HEK293 (cell line): ENCODE measurements around the gene ANKRD40CL.

Experiments used
- CTCF ChIA-PET: fragments of 350-600 bp; formaldehyde crosslinking; extraction: SDS; loops from one replicate; lab custom pipeline; 2021; ENCODE audit warnings: antibody characterized with exemption; lab: Yijun Ruan, JAX
- POLR2A ChIA-PET: fragments of 300-600 bp; formaldehyde crosslinking; extraction: SDS; loops from one replicate; lab custom pipeline; 2020; ENCODE audit warnings: antibody characterized with exemption, inconsistent platforms; lab: Yijun Ruan, JAX
- H3K27ac ChIP-seq: fragments of 200-500 bp; sonication (Bioruptor generic); 2 replicates; pipeline ENCODE4 v1.5.1; 2014; ENCODE audit warnings: low read depth, low read length, control low read depth, inconsistent platforms; ENCODE audit errors: extremely low read depth
- H3K36me3 ChIP-seq, 2 experiments: fragments of 200-500 bp in 1 of 2; sonication (Bioruptor generic) in 1 of 2; 1 replicate in 1 of 2; 2 replicates in 1 of 2; pipeline ENCODE4 v1.5.1; 2014 to 2017; ENCODE audit warnings: inconsistent platforms in 2 of 2, low read length in 2 of 2; ENCODE audit not compliant: control insufficient read depth in 2 of 2, insufficient read depth in 1 of 2
- H3K4me1 ChIP-seq: fragments of 200-500 bp; sonication (Bioruptor generic); 2 replicates; pipeline ENCODE4 v1.5.1; 2014; ENCODE audit warnings: mild to moderate bottlenecking, low read length, inconsistent platforms; ENCODE audit not compliant: control insufficient read depth, insufficient read depth
- H3K4me3 ChIP-seq: 2 replicates; pipeline ENCODE4 v1.5.1; 2011; ENCODE audit warnings: low read depth, mild to moderate bottlenecking, control low read depth, low read length, moderate library complexity
- H3K9me3 ChIP-seq: fragments of 200-500 bp; sonication (Bioruptor generic); 2 replicates; pipeline ENCODE4 v1.5.1; 2014; ENCODE audit warnings: low read depth, low read length, inconsistent platforms; ENCODE audit not compliant: control insufficient read depth, insufficient read depth
- AEBP2 ChIP-seq: fragments of 450-650 bp; formaldehyde crosslinking; IDR thresholded peaks from 2 replicates; pipeline ENCODE4 v1.5.1; 2016; ENCODE audit warnings: missing biosample characterization, missing genetic modification characterization, borderline replicate concordance
- EGR2 ChIP-seq: fragments of 450-650 bp; formaldehyde crosslinking; IDR thresholded peaks from 2 replicates; pipeline ENCODE4 v1.5.1; 2016; ENCODE audit warnings: low read depth, missing biosample characterization, missing genetic modification characterization
- GLIS2 ChIP-seq: fragments of 450-650 bp; formaldehyde crosslinking; IDR thresholded peaks from 2 replicates; pipeline ENCODE4 v1.5.1; 2016; ENCODE audit warnings: missing biosample characterization, missing genetic modification characterization
- PRDM1 ChIP-seq: fragments of 450-650 bp; formaldehyde crosslinking; IDR thresholded peaks from 2 replicates; pipeline ENCODE4; 2016; ENCODE audit warnings: missing biosample characterization, missing genetic modification characterization
- PRDM10 ChIP-seq: fragments of 450-650 bp; formaldehyde crosslinking; IDR thresholded peaks from 2 replicates; pipeline ENCODE4 v1.5.1; 2016; ENCODE audit warnings: missing biosample characterization, missing genetic modification characterization
- TRIM28 ChIP-seq: IDR thresholded peaks from 2 replicates; pipeline ENCODE4 v1.6.1; 2011; ENCODE audit warnings: low read length, control low read depth, borderline replicate concordance
- TSHZ1 ChIP-seq: fragments of 450-650 bp; formaldehyde crosslinking; IDR thresholded peaks from 2 replicates; pipeline ENCODE4 v1.5.1; 2016; ENCODE audit warnings: missing biosample characterization, missing genetic modification characterization, borderline replicate concordance
- YY1 ChIP-seq: fragments of 450-650 bp; formaldehyde crosslinking; IDR thresholded peaks from 2 replicates; pipeline ENCODE4 v1.5.1; 2018; ENCODE audit warnings: missing biosample characterization, missing genetic modification characterization
- YY2 ChIP-seq: fragments of 450-650 bp; formaldehyde crosslinking; IDR thresholded peaks from 2 replicates; pipeline ENCODE4 v1.5.1; 2016; ENCODE audit warnings: missing biosample characterization, missing genetic modification characterization
- ZBTB10 ChIP-seq: fragments of 450-650 bp; formaldehyde crosslinking; IDR thresholded peaks from 2 replicates; pipeline ENCODE4 v1.5.1; 2016; ENCODE audit warnings: missing biosample characterization, missing genetic modification characterization
- ZBTB48 ChIP-seq: fragments of 450-650 bp; formaldehyde crosslinking; IDR thresholded peaks from 2 replicates; pipeline ENCODE4 v1.5.1; 2016; ENCODE audit warnings: missing biosample characterization, missing genetic modification characterization
- ZFP69B ChIP-seq: fragments of 450-650 bp; formaldehyde crosslinking; IDR thresholded peaks from 2 replicates; pipeline ENCODE4 v1.5.1; 2016; ENCODE audit warnings: missing biosample characterization, missing genetic modification characterization
- ZIC2 ChIP-seq: fragments of 450-650 bp; formaldehyde crosslinking; IDR thresholded peaks from 2 replicates; pipeline ENCODE4 v1.5.1; 2016; ENCODE audit warnings: missing biosample characterization, missing genetic modification characterization
- ZNF133 ChIP-seq: fragments of 450-650 bp; formaldehyde crosslinking; IDR thresholded peaks from 2 replicates; pipeline ENCODE4 v1.5.1; 2016; ENCODE audit warnings: missing biosample characterization, missing genetic modification characterization
- ZNF157 ChIP-seq: fragments of 450-650 bp; formaldehyde crosslinking; IDR thresholded peaks from 2 replicates; pipeline ENCODE4 v1.5.1; 2016; ENCODE audit warnings: missing biosample characterization, missing genetic modification characterization
- ZNF394 ChIP-seq: fragments of 450-650 bp; formaldehyde crosslinking; IDR thresholded peaks from 2 replicates; pipeline ENCODE4 v1.5.1; 2016; ENCODE audit warnings: missing biosample characterization, missing genetic modification characterization, mild to moderate bottlenecking, moderate library complexity, borderline replicate concordance
- ZNF426 ChIP-seq: fragments of 450-650 bp; formaldehyde crosslinking; IDR thresholded peaks from 2 replicates; pipeline ENCODE4 v1.5.1; 2017; ENCODE audit warnings: missing biosample characterization, missing genetic modification characterization, mild to moderate bottlenecking, inconsistent platforms, moderate library complexity
- ZNF558 ChIP-seq: fragments of 450-650 bp; formaldehyde crosslinking; IDR thresholded peaks from 2 replicates; pipeline ENCODE4 v1.5.1; 2016; ENCODE audit warnings: missing biosample characterization, missing genetic modification characterization
- ZNF600 ChIP-seq: fragments of 450-650 bp; formaldehyde crosslinking; IDR thresholded peaks from 2 replicates; pipeline ENCODE4 v1.5.1; 2016; ENCODE audit warnings: missing biosample characterization, missing genetic modification characterization
- ZNF670 ChIP-seq: fragments of 450-650 bp; formaldehyde crosslinking; IDR thresholded peaks from 2 replicates; pipeline ENCODE4 v1.5.1; 2016; ENCODE audit warnings: missing biosample characterization, missing genetic modification characterization, low read depth
- ZNF792 ChIP-seq: fragments of 450-650 bp; formaldehyde crosslinking; IDR thresholded peaks from 2 replicates; pipeline ENCODE4 v1.5.1; 2016; ENCODE audit warnings: missing biosample characterization, missing genetic modification characterization
- TF ChIP-seq, protein P1 (sequence below): fragments of 450-650 bp; formaldehyde crosslinking; IDR thresholded peaks from 2 replicates; pipeline ENCODE4 v1.5.1; 2016; ENCODE audit warnings: missing biosample characterization, missing genetic modification characterization

The ANKRD40CL gene

DNA sequence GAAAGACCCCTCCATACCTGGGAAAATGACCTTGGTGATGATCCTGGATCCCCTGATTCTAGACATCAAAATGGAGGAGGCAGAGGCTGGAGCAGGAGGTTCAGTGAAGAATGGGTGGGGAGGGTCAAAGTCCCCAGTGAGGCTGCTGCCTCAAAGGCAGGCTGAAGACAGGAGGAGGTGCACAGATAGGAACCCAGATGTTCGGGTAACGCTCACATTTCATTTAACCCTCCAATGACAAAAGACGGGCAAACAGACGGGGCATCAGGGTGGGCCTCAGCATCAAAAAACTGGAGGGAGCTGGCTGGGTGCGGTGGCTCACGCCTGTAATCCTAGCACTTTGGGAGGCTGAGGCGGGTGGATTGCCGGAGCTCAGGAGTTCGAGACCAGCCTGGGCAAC, at the start of gene ANKRD40CL:
Gene ANKRD40CL (minus strand): TSS at position 73 of the 400 bp plus-strand sequence. CDS start 605 bp downstream, outside the sequence.
- POLR2A ChIA-PET, result interaction anchor here (0.7 kb wide), 1 partner anchor 61 kb away, joined by 3 read pairs; no protein-coding TSS in a partner anchor
- no peak for TF ChIP-seq ZIC2 (tag by site-specific recombination)
- no peak for TF ChIP-seq ZNF670 (tag by site-specific recombination)
- TF ChIP-seq, protein P1, sequence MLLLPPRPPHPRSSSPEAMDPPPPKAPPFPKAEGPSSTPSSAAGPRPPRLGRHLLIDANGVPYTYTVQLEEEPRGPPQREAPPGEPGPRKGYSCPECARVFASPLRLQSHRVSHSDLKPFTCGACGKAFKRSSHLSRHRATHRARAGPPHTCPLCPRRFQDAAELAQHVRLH (tag by site-specific recombination), result no peak
- no peak for TF ChIP-seq ZFP69B (tag by site-specific recombination)
- TF ChIP-seq TRIM28, result no peak
- TF ChIP-seq AEBP2 (tag by site-specific recombination), result no peak
- CTCF ChIA-PET, result interaction anchor here (1.3 to 3.5 kb wide), 2 partner anchors 15 to 16 kb away, joined by 4 to 27 read pairs; no protein-coding TSS in a partner anchor
- Histone ChIP-seq H3K4me3 (no peak within 1 kb of the TSS), H3K36me3 (no peaks in the 10 kb centered on the region), H3K27ac (no peak within 1 kb of the TSS), H3K4me1 (peaks cover 8% of the 10 kb centered on the region), H3K9me3 (no peaks in the 10 kb centered on the region)

- Histone ChIP-seq H3K4me1 (no peaks in the 10 kb centered on the region), H3K4me3 (no peak overlapping the region), H3K27ac (no peak overlapping the region), H3K9me3 (no peaks in the 10 kb centered on the region), H3K36me3 (no peaks in the 10 kb centered on the region)
- ChIA-PET CTCF (interaction anchor here (0.8 to 4.8 kb wide), 17 partner anchors 9 to 357 kb away, joined by 3 to 35 read pairs (median 6); partner anchors contain the start of gene WFIKKN2), POLR2A (no interaction called here)
- no peak for TF ChIP-seq ZNF394 (tag by site-specific recombination)
- no peak for TF ChIP-seq PRDM1 (tag by site-specific recombination)
- TF ChIP-seq TSHZ1 (tag by site-specific recombination), result no peak
- TF ChIP-seq EGR2 (tag by site-specific recombination), result no peak
- no peak for TF ChIP-seq GLIS2
- TF ChIP-seq ZNF600 (tag by site-specific recombination), result no peak
- no peak for TF ChIP-seq YY1 (tag by site-specific recombination)
- no peak for TF ChIP-seq YY2 (tag by site-specific recombination)
- no peak for TF ChIP-seq ZBTB10
- no peak for TF ChIP-seq PRDM10
- no peak for TF ChIP-seq ZNF157 (tag by site-specific recombination)
- TF ChIP-seq ZNF558 (tag by site-specific recombination), result no peak
- no peak for TF ChIP-seq ZIC2 (tag by site-specific recombination)
- no peak for TF ChIP-seq ZNF133 (tag by site-specific recombination)
- TF ChIP-seq ZNF792 (tag by site-specific recombination), result no peak
- no peak for TF ChIP-seq ZNF426
- no peak for TF ChIP-seq ZBTB48
Observed at GRCh38 chr17:50816271-50816670, 49.0 kb upstream of the ANKRD40CL start.
